GM12878 (cell line): ENCODE measurements around the gene CSF2. TPM values are rescaled to one million over a fixed set of nuclear protein-coding genes. Genes with fewer than 3 reads are reported as not detected.

Experiments
- ATAC-seq: fragments of 200-7000 bp; cut with Tn5 transposase; 3 replicates; pipeline ENCODE4 v1.9.1; 2020; ENCODE audit warnings: mild to moderate bottlenecking, moderate library complexity
- BruUV-seq: library from RNA; stranded (reverse); fragments of 400-500 nt; replicated peaks from 2 replicates; lab custom pipeline; 2021; lab: Mats Ljungman, UMichigan
- CTCF ChIA-PET: fragments of 300-600 bp; sonication (Branson Sonifier 250); formaldehyde crosslinking; extraction: SDS; loops from one replicate; lab custom pipeline; 2021; ENCODE audit warnings: inconsistent platforms; lab: Yijun Ruan, JAX
- POLR2A ChIA-PET: fragments of 350-600 bp; formaldehyde crosslinking; extraction: SDS; loops from one replicate; lab custom pipeline; 2021; ENCODE audit warnings: inconsistent platforms; lab: Charles Lee
- RAD21 ChIA-PET: fragments of 300-600 bp; sonication (Branson Sonifier 250); formaldehyde crosslinking; loops from one replicate; lab custom pipeline; 2023; ENCODE audit warnings: antibody characterized with exemption; ENCODE audit not compliant: unreplicated experiment; lab: Charles Lee
- SMC1A ChIA-PET: fragments of 300-600 bp; sonication (Branson Sonifier 250); formaldehyde crosslinking; loops from one replicate; lab custom pipeline; 2023; ENCODE audit not compliant: unreplicated experiment, uncharacterized antibody; lab: Charles Lee
- DNase-seq: peaks from one replicate; pipeline ENCODE4 v3.0.0-alpha.2; 2011; ENCODE audit warnings: low read depth, low spot score
- FAIRE-seq: peaks from 3 replicates; lab custom pipeline; 2011; peaks lifted over from hg19 to GRCh38; lab: Jason Lieb, UNC
- H2AFZ ChIP-seq: 2 replicates; pipeline ENCODE4 v1.6.0; 2011; ENCODE audit warnings: low read depth, low read length, control low read depth; ENCODE audit not compliant: control insufficient read depth
- H3K27ac ChIP-seq: 2 replicates; pipeline ENCODE4 v1.5.1; 2011; ENCODE audit warnings: control low read depth; ENCODE audit not compliant: control insufficient read depth, insufficient read depth
- H3K27me3 ChIP-seq, 2 experiments: replicated peaks in 1 of 2; 2 replicates each; pipeline versions ENCODE4 v1.6.0 to v1.6.1; 2011; ENCODE audit warnings: low read length in 1 of 2; ENCODE audit not compliant: control insufficient read depth in 2 of 2, insufficient read depth in 2 of 2
- H3K36me3 ChIP-seq, 2 experiments: 2 replicates each; pipeline ENCODE4 v1.5.1; 2011; ENCODE audit warnings: low read length in 1 of 2; ENCODE audit not compliant: control insufficient read depth in 2 of 2, insufficient read depth in 2 of 2
- H3K4me1 ChIP-seq: 2 replicates; pipeline ENCODE4 v1.6.1; 2011; ENCODE audit warnings: mild to moderate bottlenecking, low read length, moderate library complexity, mixed read lengths; ENCODE audit not compliant: control insufficient read depth, insufficient read depth
- H3K4me2 ChIP-seq: 2 replicates; pipeline ENCODE4 v1.6.0; 2011; ENCODE audit warnings: control low read depth; ENCODE audit not compliant: control insufficient read depth, insufficient read depth
- H3K4me3 ChIP-seq: fragments of 200-600 bp; sonication (generic); 2 replicates; pipeline ENCODE4 v1.5.1; 2016
- H3K79me2 ChIP-seq: 2 replicates; pipeline ENCODE4 v1.6.0; 2011; ENCODE audit warnings: low read length; ENCODE audit not compliant: control insufficient read depth, insufficient read depth
- H3K9ac ChIP-seq: 2 replicates; pipeline ENCODE4 v1.8.0; 2011; ENCODE audit warnings: low read length, control low read depth, mixed read lengths; ENCODE audit not compliant: control insufficient read depth, insufficient read depth
- H3K9me3 ChIP-seq: replicated peaks from 3 replicates; pipeline ENCODE4 v1.5.1; 2011; ENCODE audit warnings: mild to moderate bottlenecking, low read length; ENCODE audit not compliant: control insufficient read depth, insufficient read depth
- H4K20me1 ChIP-seq: 2 replicates; pipeline ENCODE4 v1.6.0; 2011; ENCODE audit not compliant: control insufficient read depth, insufficient read depth
- ATF3 ChIP-seq: IDR thresholded peaks from 2 replicates; pipeline ENCODE4 v1.6.1; 2011; ENCODE audit warnings: low read depth, mild to moderate bottlenecking, low read length, moderate library complexity, borderline replicate concordance; ENCODE audit errors: extremely low read depth
- CEBPB ChIP-seq, 2 experiments: fragments of 150-350 bp in 1 of 2; IDR thresholded peaks; 2 replicates each; pipeline ENCODE4 v1.6.1; 2012 to 2014; ENCODE audit warnings: low read depth in 2 of 2, low read length in 2 of 2, borderline replicate concordance in 1 of 2, inconsistent platforms in 1 of 2
- E2F4 ChIP-seq: IDR thresholded peaks from 2 replicates; pipeline ENCODE4 v1.6.1; 2012; ENCODE audit warnings: low read depth, low read length, improper control_type of control experiment
- FOXM1 ChIP-seq: IDR thresholded peaks from 2 replicates; pipeline ENCODE4 v1.6.1; 2012; ENCODE audit warnings: low read depth, mild to moderate bottlenecking, inconsistent platforms, low read length, moderate library complexity
- IKZF2 ChIP-seq, 2 experiments: fragments of 450-650 bp; IDR thresholded peaks; 2 replicates each; pipeline ENCODE4 v1.6.1; 2017; ENCODE audit warnings: mild to moderate bottlenecking in 2 of 2, moderate library complexity in 2 of 2
- KAT2A ChIP-seq: conservative IDR thresholded peaks from 2 replicates; pipeline ENCODE4 v1.6.1; 2011; ENCODE audit warnings: low read depth, low read length; ENCODE audit not compliant: control insufficient read depth
- MAX ChIP-seq: IDR thresholded peaks from 2 replicates; pipeline ENCODE4 v1.6.1; 2012; ENCODE audit warnings: low read depth, low read length, improper control_type of control experiment
- MEF2A ChIP-seq: IDR thresholded peaks from 2 replicates; pipeline ENCODE4 v1.6.1; 2011; ENCODE audit warnings: low read depth, mild to moderate bottlenecking, low read length, moderate library complexity; ENCODE audit not compliant: insufficient read depth
- NFIC ChIP-seq: IDR thresholded peaks from 2 replicates; pipeline ENCODE4 v1.6.1; 2012; ENCODE audit warnings: low read depth, mild to moderate bottlenecking, inconsistent platforms, low read length, moderate library complexity
- NFXL1 ChIP-seq: fragments of 450-650 bp; IDR thresholded peaks from 2 replicates; pipeline ENCODE4 v1.6.1; 2017; ENCODE audit warnings: antibody characterized with exemption, mild to moderate bottlenecking, borderline replicate concordance
- NR2C1 ChIP-seq: fragments of 450-650 bp; IDR thresholded peaks from 2 replicates; pipeline ENCODE4 v1.6.1; 2017; ENCODE audit warnings: antibody characterized with exemption, mild to moderate bottlenecking, moderate library complexity
- SIN3A ChIP-seq: IDR thresholded peaks from 2 replicates; pipeline ENCODE4 v1.6.1; 2012; ENCODE audit warnings: low read depth, low read length, improper control_type of control experiment
- STAT1 ChIP-seq: fragments of 450-650 bp; conservative IDR thresholded peaks from 2 replicates; pipeline ENCODE4 v1.6.1; 2014; ENCODE audit warnings: antibody characterized with exemption, mild to moderate bottlenecking
- TARDBP ChIP-seq: IDR thresholded peaks from 2 replicates; pipeline ENCODE4 v1.6.1; 2016; ENCODE audit warnings: borderline replicate concordance
- TCF3 ChIP-seq: IDR thresholded peaks from 2 replicates; pipeline ENCODE4 v1.6.1; 2012; ENCODE audit warnings: low read depth, mild to moderate bottlenecking, low read length, borderline replicate concordance; ENCODE audit not compliant: insufficient read depth
- ZBTB33 ChIP-seq: fragments of 450-650 bp; IDR thresholded peaks from 2 replicates; pipeline ENCODE4 v1.6.1; 2017; ENCODE audit warnings: mild to moderate bottlenecking
- ZNF274 ChIP-seq: IDR thresholded peaks from one replicate; pipeline ENCODE4 v1.8.0; 2011; ENCODE audit not compliant: insufficient read length, insufficient read depth
- ZNF622 ChIP-seq: fragments of 450-650 bp; IDR thresholded peaks from 2 replicates; pipeline ENCODE4 v1.6.1; 2017; ENCODE audit warnings: mild to moderate bottlenecking, inconsistent platforms
- WGBS: methylation state at CpG from one replicate; pipeline ENCODE4 v1.1.6; 2016; ENCODE audit warnings: low lambda C conversion rate; ENCODE audit not compliant: insufficient replicate concordance, insufficient coverage; ENCODE audit errors: missing lambda C conversion rate; 5-methylcytosine and 5-hydroxymethylcytosine counted together
- in situ Hi-C: fragments of 300-500 bp; cut with MboI; formaldehyde crosslinking; loops from 9 replicates; pipeline ENCODE4 v1.14.3; 2018; ENCODE audit warnings: mixed read lengths
- intact Hi-C: fragments of 100-400 bp; cut with micrococcal nuclease; formaldehyde crosslinking; loops from one replicate; pipeline ENCODE4 v1.14.2; 2022; ENCODE audit not compliant: unreplicated experiment
- polyA plus RNA-seq, 11 experiments: library from polyadenylated mRNA; depleted of rRNA in 4 of 11; unstranded in 6 of 11; stranded (reverse) in 5 of 11; fragments of >200 nt; fragmentation: Nextera tagmentation in 4 of 11; fragmentation: Illumina TruSeq in 1 of 11; extraction: Ambion mirVana in 4 of 11; extraction: Trizol in 1 of 11; gene quantifications; 1 replicate in 1 of 11; 2 replicates in 10 of 11; pipeline versions ENCODE4 v1.2.1 to v1.2.3, GENCODE V29; 2011 to 2016; ENCODE audit warnings: inconsistent platforms in 2 of 11, missing spikeins in 2 of 11, low read depth in 1 of 11
- total RNA-seq, 4 experiments: library from RNA; depleted of rRNA in 3 of 4; stranded (reverse); fragments of >200 nt in 3 of 4; fragmentation: Illumina TruSeq in 1 of 4; extraction: Trizol in 1 of 4; gene quantifications; 2 replicates each; pipeline versions ENCODE4 v1.2.1 to v1.2.3, GENCODE V29; 2013 to 2021

Gene CSF2
- total and polyA plus RNA-seq, 10 of the 15 experiments (the other 5 are each of a cell fraction or from before 2014, with no cell fraction given) = 0.15 to 2.0 (median 0.69) TPM; not detected in 2

GRCh38 chr5:132079619-132080018 is 6.0 kb downstream of the CSF2 start:
- TF ChIP-seq STAT1 = no peak
- no peak for TF ChIP-seq E2F4
- TF ChIP-seq FOXM1 = no peak
- TF ChIP-seq ATF3 = no peak
- no peak for TF ChIP-seq NFXL1
- no peak for TF ChIP-seq NR2C1
- TF ChIP-seq MAX = no peak
- no peak for TF ChIP-seq MEF2A
- no peak for TF ChIP-seq TARDBP
- TF ChIP-seq ZBTB33 = no peak
- TF ChIP-seq TCF3 = no peak
- TF ChIP-seq IKZF2 (IDR thresholded peaks at IDR 0.05) = no peak
- TF ChIP-seq KAT2A = no peak
- TF ChIP-seq NFIC = no peak
- no peak for TF ChIP-seq ZNF622
- TF ChIP-seq SIN3A = no peak
- no peak for TF ChIP-seq CEBPB (IDR thresholded peaks at IDR 0.05; ENCODE audit: borderline replicate concordance in 1 of 2, low read depth in 2 of 2, low read length in 2 of 2)
- no peak for TF ChIP-seq ZNF274
- TF ChIP-seq, all 136 proteins: peak for 0
- in situ Hi-C loops (loop anchor here (10.0 kb wide), 1 partner anchor 425 kb away; no protein-coding TSS in a partner anchor), intact Hi-C loops (no loop called here)
- FAIRE-seq (no peak), ATAC-seq (no peak), DNase-seq (no peak)
- Histone ChIP-seq H4K20me1 (no peaks in the 10 kb centered on the region), H3K79me2 (no peaks in the 10 kb centered on the region), H3K36me3 (no peaks in the 10 kb centered on the region), H3K9ac (no peak overlapping the region), H3K4me1 (no peaks in the 10 kb centered on the region), H3K27me3 (no peaks in the 10 kb centered on the region; a peak in 1 of 4 replicates), H3K4me3 (no peak overlapping the region), H3K27ac (no peak overlapping the region), H3K9me3 (no peaks in the 10 kb centered on the region), H3K4me2 (no peak overlapping the region), H2AFZ (no peak overlapping the region)
- no TSS peak for BruUV-seq
- RAD21 ChIA-PET = no interaction called here
- SMC1A ChIA-PET = interaction anchor here (1.4 to 1.6 kb wide), 2 partner anchors 13 to 19 kb away, joined by 3 to 4 read pairs; no protein-coding TSS in a partner anchor
- 31% methylated on average over 3 of the region's 3 CpGs for WGBS
- POLR2A ChIA-PET = no interaction called here
- CTCF ChIA-PET = no interaction called here
